Gastroesophageal sphincter (tissue), 3 donors: ENCODE data around the gene ATP9B.

Experiments used
- CTCF ChIP-seq, 4 experiments: fragments of 200-600 bp in 2 of 4; fragments of 450-650 bp in 2 of 4; sonication (generic) in 1 of 4; IDR thresholded peaks; one replicate each; pipeline ENCODE4 v1.5.1; 2017 to 2019; ENCODE audit warnings: antibody characterized with exemption in 4 of 4, mild to moderate bottlenecking in 2 of 4, moderate library complexity in 2 of 4
- EP300 ChIP-seq: sonication (generic); formaldehyde crosslinking; IDR thresholded peaks from one replicate; pipeline ENCODE4 v1.6.1; 2017; ENCODE audit warnings: antibody characterized with exemption, mild to moderate bottlenecking
- POLR2A ChIP-seq, 2 donors: fragments of 450-650 bp; IDR thresholded peaks; one replicate each; pipeline ENCODE4 v1.6.1; 2017; ENCODE audit warnings: antibody characterized with exemption in 2 of 2, mild to moderate bottlenecking in 2 of 2, moderate library complexity in 1 of 2
- POLR2AphosphoS5 ChIP-seq: sonication (generic); formaldehyde crosslinking; IDR thresholded peaks from one replicate; pipeline ENCODE4 v1.6.1; 2017; ENCODE audit warnings: antibody characterized with exemption

- TF ChIP-seq CTCF (IDR thresholded peaks at IDR 0.05) (no peak), POLR2AphosphoS5 (no peak), POLR2A (IDR thresholded peaks at IDR 0.05) (no peak), EP300 (no peak)
Measured at GRCh38 chr18:79387214-79387613, 318.0 kb downstream of the ATP9B start.
